Endodermal cell (in vitro differentiated cells): ENCODE results near the gene RIMS3. TPM values are rescaled to one million over a fixed set of nuclear protein-coding genes. Genes with fewer than 3 reads are reported as not detected.

Experiments
- DNase-seq: peaks from one replicate; pipeline ENCODE4 v3.0.0-alpha.2; 2017
- H3K27ac ChIP-seq: 2 replicates; pipeline ENCODE4 v1.5.1; 2013; ENCODE audit warnings: mild to moderate bottlenecking, low read depth, low read length, moderate library complexity
- H3K27me3 ChIP-seq: 2 replicates; pipeline ENCODE4 v1.6.1; 2013; ENCODE audit warnings: mild to moderate bottlenecking, low read length, moderate library complexity; ENCODE audit not compliant: insufficient read depth, control insufficient read depth, poor library complexity, severe bottlenecking
- H3K36me3 ChIP-seq: 2 replicates; pipeline ENCODE4 v1.7.0; 2013; ENCODE audit warnings: mild to moderate bottlenecking, low read length, moderate library complexity; ENCODE audit not compliant: control insufficient read depth, insufficient read depth
- H3K4me1 ChIP-seq: one replicate; pipeline ENCODE4 v1.7.0; 2013; ENCODE audit warnings: low read length; ENCODE audit not compliant: control insufficient read depth, insufficient read depth
- H3K4me3 ChIP-seq: 2 replicates; pipeline ENCODE4 v1.5.1; 2013; ENCODE audit warnings: mild to moderate bottlenecking, low read length, moderate library complexity
- H3K9ac ChIP-seq: 2 replicates; pipeline ENCODE4 v1.6.1; 2013; ENCODE audit warnings: mild to moderate bottlenecking, low read length, moderate library complexity; ENCODE audit not compliant: poor library complexity, severe bottlenecking; ENCODE audit errors: extremely low read depth
- H3K9me3 ChIP-seq: 2 replicates; pipeline ENCODE4 v1.6.1; 2013; ENCODE audit warnings: mild to moderate bottlenecking, low read length, moderate library complexity; ENCODE audit not compliant: control insufficient read depth
- H3K27ac Mint-ChIP-seq: 2 replicates; pipeline ENCODE4 v1.8.0; 2020; ENCODE audit warnings: mixed read lengths
- H3K27me3 Mint-ChIP-seq: 2 replicates; pipeline ENCODE4 v1.8.0; 2021; ENCODE audit warnings: mild to moderate bottlenecking, mixed read lengths; ENCODE audit not compliant: insufficient read depth
- H3K36me3 Mint-ChIP-seq: 2 replicates; pipeline ENCODE4 v1.8.0; 2020; ENCODE audit warnings: low read depth, mixed read lengths
- H3K4me1 Mint-ChIP-seq: 2 replicates; pipeline ENCODE4 v1.8.0; 2020; ENCODE audit warnings: mixed read lengths
- H3K4me3 Mint-ChIP-seq: 2 replicates; pipeline ENCODE4 v1.8.0; 2020; ENCODE audit warnings: mild to moderate bottlenecking, moderate library complexity, mixed read lengths
- H3K9me3 Mint-ChIP-seq: 2 replicates; pipeline ENCODE4 v1.8.0; 2020; ENCODE audit warnings: mild to moderate bottlenecking, mixed read lengths
- WGBS, 2 experiments: methylation state at CpG; one replicate each; pipeline versions ENCODE4 v1.1.5 to v1.1.7; 2013; ENCODE audit warnings: missing lambda C conversion rate in 2 of 2, mixed read lengths in 1 of 2; ENCODE audit not compliant: insufficient coverage in 1 of 2, insufficient read length in 1 of 2; 5-methylcytosine and 5-hydroxymethylcytosine counted together
- total RNA-seq, 2 donors: library from RNA; stranded (reverse); fragmentation: NEBNext Ultra II Directional in 1 of 2; extraction: Animal tissue kit (Norgen Biotek cat#: 25700) in 1 of 2; gene quantifications; 2 replicates in 1 of 2; 3 replicates in 1 of 2; pipeline ENCODE4 v1.2.1, GENCODE V29; 2021
- TF ChIP-seq, protein P1 (sequence below): fragments of 200-600 bp; sonication (generic); conservative IDR thresholded peaks from 2 replicates; pipeline ENCODE4 v1.5.0; 2021; ENCODE audit warnings: antibody characterized with exemption, mild to moderate bottlenecking

The RIMS3 gene
- total RNA-seq, 2 donors from 2014 or later, result 8.0 to 12.0 TPM

DNA sequence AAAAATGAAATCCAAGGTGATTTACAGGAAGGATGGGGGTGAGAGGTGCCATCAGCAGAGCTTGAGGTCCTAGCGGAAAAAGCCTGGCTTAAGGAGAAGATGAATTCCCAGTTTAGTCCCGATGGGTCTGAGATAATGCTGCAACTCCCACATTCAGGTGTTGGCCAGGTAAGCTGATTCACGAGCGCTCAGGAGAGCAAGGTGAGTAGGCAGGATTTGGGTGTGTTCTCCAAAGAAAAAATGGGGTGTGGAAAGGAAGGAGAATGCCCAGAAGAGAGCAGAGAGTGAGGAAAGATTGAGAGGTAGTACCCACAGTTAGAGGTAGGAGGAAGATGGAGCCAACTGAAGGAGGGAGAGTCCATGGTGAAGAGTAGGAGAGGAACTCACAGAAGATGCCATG is 12.5 kb downstream of the RIMS3 start:
- Histone ChIP-seq H3K9me3 (no peaks in the 10 kb centered on the region), H3K27me3 (no peaks in the 10 kb centered on the region), H3K27ac (no peak overlapping the region), H3K9ac (no peak overlapping the region), H3K4me1 (no peaks in the 10 kb centered on the region), H3K36me3 (no peaks in the 10 kb centered on the region), H3K4me3 (no peak overlapping the region)
- H3K4me3 Mint-ChIP-seq, result no peak overlapping the region
- DNase-seq, result no peak
- H3K4me1 Mint-ChIP-seq, result peaks cover 8% of the 10 kb centered on the region
- 80 to 94% methylated on average over 4 of the region's 4 CpGs for WGBS, 2 experiments
- TF ChIP-seq, protein P1, sequence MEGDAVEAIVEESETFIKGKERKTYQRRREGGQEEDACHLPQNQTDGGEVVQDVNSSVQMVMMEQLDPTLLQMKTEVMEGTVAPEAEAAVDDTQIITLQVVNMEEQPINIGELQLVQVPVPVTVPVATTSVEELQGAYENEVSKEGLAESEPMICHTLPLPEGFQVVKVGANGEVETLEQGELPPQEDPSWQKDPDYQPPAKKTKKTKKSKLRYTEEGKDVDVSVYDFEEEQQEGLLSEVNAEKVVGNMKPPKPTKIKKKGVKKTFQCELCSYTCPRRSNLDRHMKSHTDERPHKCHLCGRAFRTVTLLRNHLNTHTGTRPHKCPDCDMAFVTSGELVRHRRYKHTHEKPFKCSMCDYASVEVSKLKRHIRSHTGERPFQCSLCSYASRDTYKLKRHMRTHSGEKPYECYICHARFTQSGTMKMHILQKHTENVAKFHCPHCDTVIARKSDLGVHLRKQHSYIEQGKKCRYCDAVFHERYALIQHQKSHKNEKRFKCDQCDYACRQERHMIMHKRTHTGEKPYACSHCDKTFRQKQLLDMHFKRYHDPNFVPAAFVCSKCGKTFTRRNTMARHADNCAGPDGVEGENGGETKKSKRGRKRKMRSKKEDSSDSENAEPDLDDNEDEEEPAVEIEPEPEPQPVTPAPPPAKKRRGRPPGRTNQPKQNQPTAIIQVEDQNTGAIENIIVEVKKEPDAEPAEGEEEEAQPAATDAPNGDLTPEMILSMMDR, result no peak
- H3K9me3 Mint-ChIP-seq, result no peaks in the 10 kb centered on the region
- H3K27ac Mint-ChIP-seq, result no peak overlapping the region
- H3K36me3 Mint-ChIP-seq, result no peaks in the 10 kb centered on the region
- peaks cover 3% of the 10 kb centered on the region for H3K27me3 Mint-ChIP-seq

DNA sequence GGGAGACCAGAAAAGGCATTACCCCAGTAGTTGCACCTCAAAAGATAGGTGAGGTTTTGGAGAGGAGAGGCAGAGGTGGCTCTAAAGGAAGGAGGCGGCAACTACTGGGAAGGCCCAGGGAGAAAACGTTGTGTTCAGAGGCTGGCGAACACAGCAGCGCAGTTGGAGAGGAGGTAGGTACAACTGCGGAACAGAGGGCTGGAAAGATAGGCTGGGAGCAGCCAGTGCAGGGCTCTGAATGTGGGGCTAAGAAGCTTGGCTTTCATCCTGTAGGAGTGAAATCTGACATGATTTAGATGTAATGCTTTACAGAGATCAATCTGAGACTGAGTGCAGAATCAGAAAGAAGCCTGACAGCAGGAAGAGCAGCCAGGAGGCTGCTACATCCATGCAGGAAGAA is 13.0 kb downstream of the RIMS3 start:
- Mint-ChIP-seq H3K36me3 (no peaks in the 10 kb centered on the region), H3K9me3 (no peaks in the 10 kb centered on the region), H3K4me1 (peaks cover 8% of the 10 kb centered on the region), H3K4me3 (no peak overlapping the region), H3K27me3 (peaks cover 3% of the 10 kb centered on the region), H3K27ac (no peak overlapping the region)
- H3K27me3 ChIP-seq, result no peaks in the 10 kb centered on the region
- no peaks in the 10 kb centered on the region for H3K9me3 ChIP-seq
- no peak overlapping the region for H3K4me3 ChIP-seq
- H3K36me3 ChIP-seq, result no peaks in the 10 kb centered on the region
- no peak overlapping the region for H3K9ac ChIP-seq
- H3K4me1 ChIP-seq, result no peaks in the 10 kb centered on the region
- WGBS, 2 experiments, result 85 to 88% methylated on average over 5 of the region's 5 CpGs
- TF ChIP-seq, protein P1, result no peak
- no peak overlapping the region for H3K27ac ChIP-seq
- DNase-seq, result no peak

DNA sequence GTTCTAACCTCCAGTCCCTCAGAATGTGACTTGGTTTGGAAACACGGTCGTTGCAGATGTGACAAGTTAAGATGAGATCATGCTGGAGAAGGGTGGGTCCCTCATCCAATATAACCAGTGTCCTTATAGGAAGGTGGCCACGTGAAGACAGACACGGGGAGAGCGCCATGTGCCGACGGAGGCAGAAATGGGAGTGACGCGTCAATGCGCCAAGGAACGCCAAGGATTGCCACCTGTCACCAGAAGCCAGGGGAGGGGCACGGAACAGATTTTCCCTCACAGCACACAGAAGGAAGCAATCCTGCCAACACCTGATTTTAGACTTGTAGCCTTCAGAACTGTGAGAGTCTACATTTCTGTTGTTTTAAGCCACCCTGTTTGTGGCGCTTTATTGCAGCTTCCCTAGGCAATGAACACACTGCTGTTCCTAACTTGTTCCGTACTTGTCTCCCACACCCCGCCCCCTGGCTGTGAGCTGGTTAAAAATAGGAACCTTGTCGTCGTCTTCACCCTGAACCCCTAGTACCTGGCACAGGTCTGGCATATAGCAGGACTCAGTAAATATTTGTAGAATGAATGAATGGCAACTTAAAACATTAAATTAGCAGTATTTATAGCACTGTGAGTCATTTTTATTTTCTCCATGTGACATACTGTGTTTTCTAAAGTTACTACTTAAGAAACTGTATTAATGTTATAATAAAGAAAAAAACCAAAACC is 14.2 kb downstream of the RIMS3 start:
- Histone ChIP-seq H3K36me3 (no peaks in the 10 kb centered on the region), H3K9ac (no peak overlapping the region), H3K27me3 (no peaks in the 10 kb centered on the region), H3K4me3 (no peak overlapping the region), H3K4me1 (no peaks in the 10 kb centered on the region), H3K27ac (no peak overlapping the region), H3K9me3 (no peaks in the 10 kb centered on the region)
- Mint-ChIP-seq H3K36me3 (no peaks in the 10 kb centered on the region), H3K4me3 (no peak overlapping the region), H3K27ac (no peak overlapping the region), H3K27me3 (peaks cover 3% of the 10 kb centered on the region), H3K4me1 (peaks cover 8% of the 10 kb centered on the region), H3K9me3 (no peaks in the 10 kb centered on the region)
- DNase-seq, result no peak
- TF ChIP-seq, protein P1, result peak; percentile 47
- 88 to 94% methylated on average over 13 to 17 of the region's 17 CpGs for WGBS, 2 experiments
